Fibroblast of mammary gland (primary cell): ENCODE data around the gene FBXL19.
"Not testable (repeated sequence)": the region's sequence is repeated elsewhere in the genome, so short reads cannot be mapped to it uniquely, and the experiment has no call there.

Source experiments
- DNase-seq: peaks from one replicate; pipeline ENCODE4 v3.0.0-alpha.2; 2010; ENCODE audit warnings: low read depth
- H3K4me3 ChIP-seq: 2 replicates; pipeline ENCODE4 v1.5.1; 2011; ENCODE audit warnings: low read depth, mild to moderate bottlenecking, low read length, moderate library complexity; ENCODE audit not compliant: control insufficient read depth
- TF ChIP-seq, protein P1 (sequence below): conservative IDR thresholded peaks from 2 replicates; pipeline ENCODE4 v1.5.1; 2011; ENCODE audit warnings: low read depth, low read length, inconsistent platforms; ENCODE audit not compliant: control insufficient read depth, insufficient read depth

FBXL19 gene

DNA sequence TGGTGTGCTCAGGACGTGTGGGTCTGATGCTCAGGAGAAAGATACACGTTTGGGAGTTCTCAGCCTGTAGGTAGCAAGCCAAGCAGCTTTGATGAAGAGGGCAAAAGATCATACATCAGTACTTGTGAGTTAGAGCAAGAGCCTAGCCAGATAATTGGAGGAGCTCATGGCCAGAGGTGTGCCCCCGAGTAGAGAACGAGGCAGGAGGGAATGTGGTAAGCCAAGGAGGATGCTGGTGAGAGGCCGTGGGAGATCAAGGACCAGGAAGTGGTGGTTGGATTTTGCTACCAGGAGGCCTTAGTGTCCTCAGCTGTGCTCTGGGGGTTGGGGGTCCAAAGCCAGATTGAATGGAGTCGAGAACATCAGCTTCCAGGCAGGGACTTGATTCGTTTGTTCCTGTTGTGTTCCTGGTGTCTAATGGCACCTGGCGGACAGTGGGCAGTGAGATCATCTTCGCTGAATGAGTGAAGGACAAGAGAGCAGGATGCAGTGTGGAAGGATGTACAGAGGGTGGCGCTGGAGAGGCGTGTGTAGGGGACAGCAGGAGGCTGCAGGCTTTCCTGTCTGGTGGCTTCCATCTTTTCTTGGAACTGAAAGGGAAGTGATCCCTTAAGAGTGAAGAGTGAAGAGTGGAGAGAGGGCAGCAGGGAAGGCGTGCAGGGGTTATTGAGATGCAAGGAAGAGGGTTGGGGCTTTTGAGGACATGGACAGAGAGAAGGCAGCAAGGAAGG lies 11.6 kb downstream of the FBXL19 start:
- peak; percentile 64 for DNase-seq
- H3K4me3 ChIP-seq, result no peak overlapping the region
- TF ChIP-seq, protein P1, sequence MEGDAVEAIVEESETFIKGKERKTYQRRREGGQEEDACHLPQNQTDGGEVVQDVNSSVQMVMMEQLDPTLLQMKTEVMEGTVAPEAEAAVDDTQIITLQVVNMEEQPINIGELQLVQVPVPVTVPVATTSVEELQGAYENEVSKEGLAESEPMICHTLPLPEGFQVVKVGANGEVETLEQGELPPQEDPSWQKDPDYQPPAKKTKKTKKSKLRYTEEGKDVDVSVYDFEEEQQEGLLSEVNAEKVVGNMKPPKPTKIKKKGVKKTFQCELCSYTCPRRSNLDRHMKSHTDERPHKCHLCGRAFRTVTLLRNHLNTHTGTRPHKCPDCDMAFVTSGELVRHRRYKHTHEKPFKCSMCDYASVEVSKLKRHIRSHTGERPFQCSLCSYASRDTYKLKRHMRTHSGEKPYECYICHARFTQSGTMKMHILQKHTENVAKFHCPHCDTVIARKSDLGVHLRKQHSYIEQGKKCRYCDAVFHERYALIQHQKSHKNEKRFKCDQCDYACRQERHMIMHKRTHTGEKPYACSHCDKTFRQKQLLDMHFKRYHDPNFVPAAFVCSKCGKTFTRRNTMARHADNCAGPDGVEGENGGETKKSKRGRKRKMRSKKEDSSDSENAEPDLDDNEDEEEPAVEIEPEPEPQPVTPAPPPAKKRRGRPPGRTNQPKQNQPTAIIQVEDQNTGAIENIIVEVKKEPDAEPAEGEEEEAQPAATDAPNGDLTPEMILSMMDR, result peak; percentile 64

DNA sequence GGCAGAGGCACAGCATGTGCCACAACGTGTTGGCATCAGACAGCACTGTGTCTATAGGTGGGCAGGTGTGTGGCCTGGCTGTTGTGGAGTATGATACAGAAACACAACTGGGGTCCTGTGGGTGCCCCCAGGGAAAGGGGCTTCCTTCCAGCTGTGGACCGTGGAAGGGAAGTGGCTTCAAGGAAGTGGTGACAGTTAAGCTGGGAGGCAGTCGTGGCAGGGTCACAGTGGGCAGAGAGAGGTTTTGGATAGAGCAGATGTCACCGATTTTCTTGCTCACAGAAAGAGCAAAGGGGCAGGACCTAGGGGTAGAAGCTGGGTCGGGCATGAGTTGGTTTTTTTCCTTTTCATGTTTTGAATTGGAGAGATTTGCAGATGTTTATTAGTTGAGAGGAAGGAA lies 14.3 kb downstream of the FBXL19 start:
- TF ChIP-seq, protein P1, result no peak

DNA sequence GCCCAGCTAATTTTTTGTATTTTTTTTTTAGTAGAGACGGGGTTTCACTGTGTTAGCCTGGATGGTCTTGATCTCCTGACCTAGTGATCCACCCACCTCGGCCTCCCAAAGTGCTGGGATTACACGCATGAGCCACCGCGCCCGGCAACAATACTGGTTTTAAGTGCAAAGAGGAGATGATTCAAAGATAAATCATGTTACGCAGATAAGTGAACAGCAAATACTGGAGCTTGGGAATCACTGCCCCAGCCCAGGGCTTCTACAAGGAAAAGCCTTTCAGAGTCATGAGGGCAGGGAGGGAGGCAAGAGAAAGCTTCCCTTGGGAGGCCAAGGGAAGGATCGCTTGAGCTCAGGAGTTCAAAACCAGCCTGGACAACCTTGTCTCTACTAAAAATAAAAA lies 16.2 kb downstream of the FBXL19 start:
- H3K4me3 ChIP-seq, result not testable (repeated sequence)

More for the DNA sequence above, 14.3 kb downstream of the FBXL19 start:
- H3K4me3 ChIP-seq, result no peak overlapping the region
- DNase-seq, result no peak

DNA sequence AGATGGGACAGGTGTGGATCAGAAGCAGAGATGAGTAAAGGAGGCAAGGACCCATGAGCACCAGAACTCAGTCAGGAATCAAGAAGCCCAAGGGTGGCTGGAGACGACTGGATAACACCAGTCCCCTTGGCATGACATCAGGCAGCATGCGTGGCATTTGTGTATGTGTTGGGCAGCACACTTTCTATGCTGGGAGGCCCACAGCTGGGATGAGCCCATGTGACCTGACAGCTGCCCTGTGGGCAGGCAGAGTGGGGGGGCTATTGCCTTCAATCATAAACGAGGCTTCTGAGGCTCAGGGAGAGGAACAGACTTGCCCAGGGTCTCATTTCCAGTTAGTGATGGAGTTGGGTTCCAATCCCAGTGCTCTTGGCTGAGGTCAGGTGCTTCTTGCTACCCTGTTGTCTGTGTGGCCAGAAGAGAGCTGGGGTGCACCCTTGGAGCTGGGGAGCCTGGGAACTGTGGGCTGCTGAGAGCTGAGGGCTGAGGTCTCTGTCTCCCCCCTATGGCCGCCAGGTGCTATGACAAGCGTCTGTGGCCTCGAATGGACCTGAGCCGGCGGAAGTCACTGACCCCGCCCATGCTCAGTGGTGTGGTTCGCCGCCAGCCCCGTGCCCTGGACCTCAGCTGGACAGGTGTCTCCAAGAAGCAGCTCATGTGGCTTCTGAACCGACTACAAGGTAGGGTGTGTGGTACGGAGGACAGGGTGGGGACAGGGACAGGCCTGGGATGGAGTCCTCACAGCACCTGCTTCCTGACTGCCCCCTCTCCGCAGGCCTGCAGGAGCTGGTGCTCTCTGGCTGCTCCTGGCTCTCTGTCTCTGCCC lies 18.4 kb downstream of the FBXL19 start:
- TF ChIP-seq, protein P1, result peak; percentile 74
- H3K4me3 ChIP-seq, result no peak overlapping the region
- DNase-seq, result peak; percentile 62

More for the DNA sequence above, 16.2 kb downstream of the FBXL19 start:
- not testable (repeated sequence) for DNase-seq

DNA sequence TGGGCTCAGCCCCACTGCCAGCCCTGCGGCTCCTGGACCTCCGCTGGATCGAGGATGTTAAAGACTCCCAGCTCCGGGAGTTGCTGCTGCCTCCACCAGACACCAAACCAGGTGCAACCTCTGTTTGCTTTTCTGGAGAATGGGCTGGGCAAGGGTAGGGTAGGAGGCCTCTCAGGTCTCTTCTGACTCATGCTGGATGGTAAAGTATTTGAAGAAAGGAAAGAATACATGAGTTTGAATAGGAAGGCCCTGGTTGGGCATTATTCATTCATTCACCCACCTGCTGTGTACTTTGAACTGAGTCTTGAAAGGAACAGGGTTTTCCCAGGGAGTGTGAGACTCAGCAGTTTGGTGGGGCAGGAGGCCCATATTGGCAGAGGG lies 19.0 kb downstream of the FBXL19 start:
- no peak overlapping the region for H3K4me3 ChIP-seq
- TF ChIP-seq, protein P1, result no peak

DNA sequence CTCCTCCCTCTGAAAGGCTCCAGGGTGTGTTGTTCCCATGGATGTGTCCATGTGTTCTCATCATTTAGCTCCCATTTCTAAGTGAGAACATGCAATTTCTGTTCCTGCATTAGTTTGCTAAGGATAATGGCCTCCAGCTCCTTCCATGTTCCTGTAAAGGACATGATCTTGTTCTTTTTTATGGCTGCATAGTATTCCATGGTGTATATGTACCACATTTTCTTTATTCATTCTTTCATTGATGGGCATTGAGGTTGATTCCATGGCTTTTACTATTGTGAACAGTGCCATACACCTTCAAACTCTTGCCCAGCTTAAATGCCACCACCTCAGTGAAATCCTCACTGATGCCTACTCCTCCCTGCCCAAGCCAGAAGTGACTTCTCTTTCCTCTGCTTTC lies 21.0 kb downstream of the FBXL19 start:
- H3K4me3 ChIP-seq, result no peak overlapping the region
- TF ChIP-seq, protein P1, result no peak
- no peak for DNase-seq

More for the DNA sequence above, 19.0 kb downstream of the FBXL19 start:
- DNase-seq, result no peak
